Esophagus squamous epithelium (tissue), 5 donors: ENCODE measurements around the gene GGT7. TPM values are rescaled to one million over a fixed set of nuclear protein-coding genes. Genes with fewer than 3 reads are reported as not detected.
A peak's percentile ranks its signal among the peaks of the same experiment; 100 is the strongest.

Source experiments
- DNase-seq: peaks from one replicate; lab custom pipeline; 2025; lab: John Stamatoyannopoulos, UW
- H3K27ac ChIP-seq, 4 donors: fragments of 200-600 bp; sonication (generic); one replicate each; pipeline ENCODE4 v1.5.1; 2016 to 2019; ENCODE audit warnings: mild to moderate bottlenecking in 1 of 4
- H3K27me3 ChIP-seq, 4 donors: fragments of 200-600 bp; sonication (generic); 1 replicate in 3 of 4; 2 replicates in 1 of 4; pipeline versions ENCODE4 v1.5.1 to v1.6.0; 2017 to 2021; ENCODE audit warnings: antibody characterized with exemption in 1 of 4
- H3K36me3 ChIP-seq, 3 donors: fragments of 200-600 bp; sonication (generic); one replicate each; pipeline ENCODE4 v1.5.1; 2016 to 2019
- H3K4me1 ChIP-seq, 3 donors: fragments of 200-600 bp; sonication (generic); one replicate each; pipeline ENCODE4 v1.5.1; 2017 to 2019
- H3K4me3 ChIP-seq, 4 donors: fragments of 200-600 bp; sonication (generic); 1 replicate in 3 of 4; 2 replicates in 1 of 4; pipeline ENCODE4 v1.5.1; 2016 to 2019; ENCODE audit warnings: mild to moderate bottlenecking in 2 of 4, moderate library complexity in 1 of 4
- H3K9me3 ChIP-seq, 3 donors: fragments of 200-600 bp; sonication (generic); one replicate each; pipeline ENCODE4 v1.5.1; 2016 to 2019
- POLR2A ChIP-seq, 4 donors: fragments of 450-650 bp; IDR thresholded peaks; one replicate each; pipeline ENCODE4 v1.6.1; 2017; ENCODE audit warnings: antibody characterized with exemption in 4 of 4, mild to moderate bottlenecking in 4 of 4, moderate library complexity in 3 of 4
- WGBS, 2 donors: methylation state at CpG; one replicate each; pipeline ENCODE4 v1.1.5; 2018; 5-methylcytosine and 5-hydroxymethylcytosine counted together
- intact Hi-C: fragments of 100-400 bp; cut with DNase I; formaldehyde crosslinking; loops from one replicate; pipeline ENCODE4 v1.15.0; 2022
- total RNA-seq, 4 donors: library from RNA; depleted of rRNA; stranded (reverse); fragments of >200 nt; gene quantifications; one replicate each; pipeline ENCODE4 v1.1.0, GENCODE V29; 2016
- TF ChIP-seq, protein P1 (sequence below), 6 experiments: fragments of 450-650 bp in 4 of 6; fragments of 200-600 bp in 2 of 6; sonication (generic) in 2 of 6; IDR thresholded peaks; one replicate each; pipeline ENCODE4 v1.5.1; 2016 to 2019; ENCODE audit warnings: antibody characterized with exemption in 6 of 6, mild to moderate bottlenecking in 4 of 6, moderate library complexity in 4 of 6
- donor health status: DM: yes; HTN: yes; CAD: no.

GGT7 gene
- total RNA-seq, 4 donors from 2014 or later = 1.8 to 8.2 (median 5.1) TPM

DNA sequence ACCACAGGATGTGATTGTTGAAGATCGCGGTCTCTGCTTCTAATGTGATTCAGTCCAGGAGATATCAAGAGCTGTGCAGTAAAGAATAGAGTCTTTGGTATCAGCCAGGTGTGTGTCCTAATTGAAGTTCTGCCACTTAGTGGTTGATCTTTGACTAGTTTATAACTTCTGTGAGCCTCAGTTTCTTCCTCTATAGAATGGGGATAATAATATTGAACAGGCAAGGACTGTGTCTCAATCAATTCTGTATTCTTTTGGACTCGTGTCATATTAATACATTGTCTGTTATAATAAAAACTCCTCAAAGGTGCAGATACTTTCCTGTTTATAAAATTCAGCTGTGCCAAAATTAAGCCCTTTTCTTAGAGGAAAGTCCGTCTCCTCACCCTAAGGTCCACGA is 24.1 kb downstream of the GGT7 start:
- TF ChIP-seq POLR2A (IDR thresholded peaks at IDR 0.05) = no peak
- TF ChIP-seq, protein P1, sequence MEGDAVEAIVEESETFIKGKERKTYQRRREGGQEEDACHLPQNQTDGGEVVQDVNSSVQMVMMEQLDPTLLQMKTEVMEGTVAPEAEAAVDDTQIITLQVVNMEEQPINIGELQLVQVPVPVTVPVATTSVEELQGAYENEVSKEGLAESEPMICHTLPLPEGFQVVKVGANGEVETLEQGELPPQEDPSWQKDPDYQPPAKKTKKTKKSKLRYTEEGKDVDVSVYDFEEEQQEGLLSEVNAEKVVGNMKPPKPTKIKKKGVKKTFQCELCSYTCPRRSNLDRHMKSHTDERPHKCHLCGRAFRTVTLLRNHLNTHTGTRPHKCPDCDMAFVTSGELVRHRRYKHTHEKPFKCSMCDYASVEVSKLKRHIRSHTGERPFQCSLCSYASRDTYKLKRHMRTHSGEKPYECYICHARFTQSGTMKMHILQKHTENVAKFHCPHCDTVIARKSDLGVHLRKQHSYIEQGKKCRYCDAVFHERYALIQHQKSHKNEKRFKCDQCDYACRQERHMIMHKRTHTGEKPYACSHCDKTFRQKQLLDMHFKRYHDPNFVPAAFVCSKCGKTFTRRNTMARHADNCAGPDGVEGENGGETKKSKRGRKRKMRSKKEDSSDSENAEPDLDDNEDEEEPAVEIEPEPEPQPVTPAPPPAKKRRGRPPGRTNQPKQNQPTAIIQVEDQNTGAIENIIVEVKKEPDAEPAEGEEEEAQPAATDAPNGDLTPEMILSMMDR (IDR thresholded peaks at IDR 0.05) = no peak
- peaks cover 0 to 46% (median 4%) of the 10 kb centered on the region in 3 donors for H3K36me3 ChIP-seq
- 93 to 94% methylated on average over 5 of the region's 5 CpGs for WGBS, 2 donors

GRCh38 chr20:34843421-34843820 is 29.2 kb downstream of the GGT7 start:
- Histone ChIP-seq H3K27ac (no peak overlapping the region), H3K36me3 (peaks cover 0 to 9% (median 4%) of the 10 kb centered on the region in 3 donors), H3K4me1 (no peaks in the 10 kb centered on the region), H3K4me3 (no peak overlapping the region), H3K27me3 (peaks cover 0 to under 1% (median 0%) of the 10 kb centered on the region in 4 donors), H3K9me3 (no peaks in the 10 kb centered on the region)
- TF ChIP-seq, protein P1 (IDR thresholded peaks at IDR 0.05) = no peak
- TF ChIP-seq POLR2A (IDR thresholded peaks at IDR 0.05) = no peak
- intact Hi-C loops = no loop called here
- DNase-seq = no peak
- 86 to 96% methylated on average over 2 of the region's 2 CpGs for WGBS, 2 donors

More for the DNA sequence above, 24.1 kb downstream of the GGT7 start:
- Histone ChIP-seq H3K27me3 (no peaks in the 10 kb centered on the region), H3K4me3 (no peak overlapping the region), H3K4me1 (no peaks in the 10 kb centered on the region), H3K9me3 (no peaks in the 10 kb centered on the region), H3K27ac (no peak overlapping the region)
- intact Hi-C loops = no loop called here
- no peak for DNase-seq

- H3K4me1 ChIP-seq = no peaks in the 10 kb centered on the region
- no peak overlapping the region for H3K4me3 ChIP-seq
- H3K27ac ChIP-seq = no peak overlapping the region
- DNase-seq = no peak
- H3K36me3 ChIP-seq = no peaks in the 10 kb centered on the region
- WGBS, 2 donors = 52 to 64% methylated on average over 1 to 2 of the region's 2 CpGs
- intact Hi-C loops = no loop called here
- H3K9me3 ChIP-seq = no peaks in the 10 kb centered on the region
- TF ChIP-seq POLR2A (IDR thresholded peaks at IDR 0.05) = no peak
- TF ChIP-seq, protein P1 (IDR thresholded peaks at IDR 0.05) = no peak
- peaks cover 0 to 4% (median 0%) of the 10 kb centered on the region in 4 donors for H3K27me3 ChIP-seq
Observed at GRCh38 chr20:34842143-34842542, 30.5 kb downstream of the GGT7 start.

DNA sequence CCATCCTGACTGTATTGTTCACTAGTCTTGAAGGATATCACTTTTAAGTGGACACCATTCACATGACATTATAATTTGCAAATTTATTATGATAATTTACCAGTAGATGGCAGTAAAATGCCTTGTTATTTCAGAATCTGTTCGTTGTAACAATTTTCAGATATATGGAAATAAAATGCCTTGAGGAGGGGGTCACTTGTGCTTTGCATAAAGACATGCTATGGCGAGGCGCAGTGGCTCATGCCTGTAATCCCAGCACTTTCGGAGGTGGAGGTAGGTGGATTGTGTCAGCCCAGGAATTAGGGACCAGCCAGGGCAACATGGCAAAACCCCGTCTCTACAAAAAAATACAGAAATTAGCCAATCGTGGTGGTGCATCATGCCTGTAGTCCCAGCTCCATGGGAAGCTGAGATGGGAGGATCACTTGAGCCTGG is 38.2 kb downstream of the GGT7 start:
- Histone ChIP-seq H3K4me1 (peaks cover 0 to 5% (median 0%) of the 10 kb centered on the region in 3 donors), H3K4me3 (no peak overlapping the region), H3K27ac (no peak overlapping the region), H3K27me3 (peaks cover 0 to 23% (median 0%) of the 10 kb centered on the region in 4 donors), H3K9me3 (no peaks in the 10 kb centered on the region), H3K36me3 (no peaks in the 10 kb centered on the region)
- TF ChIP-seq, protein P1 (IDR thresholded peaks at IDR 0.05) = peak in 5 of 6 experiments; percentile 23 to 58 (median 34)
- TF ChIP-seq POLR2A (IDR thresholded peaks at IDR 0.05) = no peak
- WGBS, 2 donors = 12 to 19% methylated on average over 6 of the region's 6 CpGs
- no peak for DNase-seq
- intact Hi-C loops = no loop called here

GRCh38 chr20:34831936-34832335 is 40.7 kb downstream of the GGT7 start:
- intact Hi-C loops = no loop called here
- Histone ChIP-seq H3K36me3 (no peaks in the 10 kb centered on the region), H3K27ac (no peak overlapping the region), H3K4me1 (peaks cover 0 to 5% (median 0%) of the 10 kb centered on the region in 3 donors), H3K9me3 (no peaks in the 10 kb centered on the region), H3K4me3 (no peak overlapping the region), H3K27me3 (peaks cover 0 to 19% (median 0%) of the 10 kb centered on the region in 4 donors)
- 63 to 65% methylated on average over 5 of the region's 5 CpGs for WGBS, 2 donors
- TF ChIP-seq POLR2A (IDR thresholded peaks at IDR 0.05) = no peak
- TF ChIP-seq, protein P1 (IDR thresholded peaks at IDR 0.05) = no peak
- DNase-seq = no peak
